Parathyroid adenoma (tissue), 2 donors: ENCODE results near the gene DTX3.

Experiments
- H2AFZ ChIP-seq: fragments of 300-600 bp; sonication (generic); one replicate; pipeline ENCODE4 v1.7.0; 2017; ENCODE audit warnings: antibody characterized with exemption, mild to moderate bottlenecking
- H3K27ac ChIP-seq: fragments of 300-600 bp; sonication (generic); one replicate; pipeline ENCODE4 v1.7.0; 2017
- H3K27me3 ChIP-seq: fragments of 300-600 bp; sonication (generic); one replicate; pipeline ENCODE4 v1.7.0; 2017; ENCODE audit warnings: low read length; ENCODE audit not compliant: control insufficient read depth, insufficient read depth
- H3K36me3 ChIP-seq: fragments of 300-600 bp; sonication (generic); one replicate; pipeline ENCODE4 v1.7.0; 2017; ENCODE audit warnings: low read length; ENCODE audit not compliant: control insufficient read depth, insufficient read depth
- H3K4me1 ChIP-seq: fragments of 300-600 bp; sonication (generic); one replicate; pipeline ENCODE4 v1.7.0; 2017; ENCODE audit warnings: control low read depth
- H3K4me2 ChIP-seq: fragments of 300-600 bp; sonication (generic); one replicate; pipeline ENCODE4 v1.7.0; 2017; ENCODE audit warnings: low read length
- H3K4me3 ChIP-seq: fragments of 300-600 bp; sonication (generic); one replicate; pipeline ENCODE4 v1.7.0; 2017; ENCODE audit warnings: low read depth, low read length
- H3K79me2 ChIP-seq: fragments of 300-600 bp; sonication (generic); one replicate; pipeline ENCODE4 v1.7.0; 2017; ENCODE audit warnings: control low read depth
- H3K9ac ChIP-seq: fragments of 300-600 bp; sonication (generic); one replicate; pipeline ENCODE4 v1.7.0; 2017; ENCODE audit warnings: mild to moderate bottlenecking
- H3K9me3 ChIP-seq: fragments of 300-600 bp; sonication (generic); one replicate; pipeline ENCODE4 v1.7.0; 2017; ENCODE audit warnings: low read length; ENCODE audit not compliant: control insufficient read depth
- TF ChIP-seq, protein P1 (sequence below): fragments of 300-600 bp; sonication (generic); IDR thresholded peaks from one replicate; pipeline ENCODE4 v1.7.0; 2017; ENCODE audit warnings: antibody characterized with exemption, mild to moderate bottlenecking
- donor health status: primary hyperparathyroidism.

Gene DTX3

DNA sequence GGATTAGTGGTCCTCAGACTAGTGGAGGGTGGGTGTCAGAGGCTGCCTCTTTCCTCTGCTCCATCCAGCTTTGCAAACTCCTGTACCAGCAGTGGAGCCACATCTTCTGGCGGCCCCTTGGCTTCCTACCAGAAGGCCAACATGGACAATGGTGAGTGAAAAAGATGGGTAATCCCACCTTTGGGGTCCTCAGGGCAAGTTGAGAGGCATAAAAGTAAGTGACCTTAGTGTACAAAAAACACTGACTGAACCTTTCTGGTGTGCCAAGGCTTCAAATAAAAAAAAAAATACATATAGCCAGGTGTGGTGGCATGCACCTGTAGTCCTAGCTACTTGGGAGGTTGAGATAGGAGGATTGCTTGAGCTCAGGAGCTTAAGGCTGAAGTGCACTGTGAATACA, 22.8 kb upstream of the DTX3 start:
- TF ChIP-seq, protein P1, sequence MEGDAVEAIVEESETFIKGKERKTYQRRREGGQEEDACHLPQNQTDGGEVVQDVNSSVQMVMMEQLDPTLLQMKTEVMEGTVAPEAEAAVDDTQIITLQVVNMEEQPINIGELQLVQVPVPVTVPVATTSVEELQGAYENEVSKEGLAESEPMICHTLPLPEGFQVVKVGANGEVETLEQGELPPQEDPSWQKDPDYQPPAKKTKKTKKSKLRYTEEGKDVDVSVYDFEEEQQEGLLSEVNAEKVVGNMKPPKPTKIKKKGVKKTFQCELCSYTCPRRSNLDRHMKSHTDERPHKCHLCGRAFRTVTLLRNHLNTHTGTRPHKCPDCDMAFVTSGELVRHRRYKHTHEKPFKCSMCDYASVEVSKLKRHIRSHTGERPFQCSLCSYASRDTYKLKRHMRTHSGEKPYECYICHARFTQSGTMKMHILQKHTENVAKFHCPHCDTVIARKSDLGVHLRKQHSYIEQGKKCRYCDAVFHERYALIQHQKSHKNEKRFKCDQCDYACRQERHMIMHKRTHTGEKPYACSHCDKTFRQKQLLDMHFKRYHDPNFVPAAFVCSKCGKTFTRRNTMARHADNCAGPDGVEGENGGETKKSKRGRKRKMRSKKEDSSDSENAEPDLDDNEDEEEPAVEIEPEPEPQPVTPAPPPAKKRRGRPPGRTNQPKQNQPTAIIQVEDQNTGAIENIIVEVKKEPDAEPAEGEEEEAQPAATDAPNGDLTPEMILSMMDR, result no peak
- Histone ChIP-seq H3K36me3 (no peaks in the 10 kb centered on the region), H3K27ac (no peak overlapping the region), H3K9ac (no peak overlapping the region), H3K79me2 (no peaks in the 10 kb centered on the region), H3K27me3 (no peaks in the 10 kb centered on the region), H2AFZ (no peak overlapping the region), H3K4me2 (no peak overlapping the region), H3K4me1 (no peaks in the 10 kb centered on the region), H3K4me3 (no peak overlapping the region), H3K9me3 (no peaks in the 10 kb centered on the region)

DNA sequence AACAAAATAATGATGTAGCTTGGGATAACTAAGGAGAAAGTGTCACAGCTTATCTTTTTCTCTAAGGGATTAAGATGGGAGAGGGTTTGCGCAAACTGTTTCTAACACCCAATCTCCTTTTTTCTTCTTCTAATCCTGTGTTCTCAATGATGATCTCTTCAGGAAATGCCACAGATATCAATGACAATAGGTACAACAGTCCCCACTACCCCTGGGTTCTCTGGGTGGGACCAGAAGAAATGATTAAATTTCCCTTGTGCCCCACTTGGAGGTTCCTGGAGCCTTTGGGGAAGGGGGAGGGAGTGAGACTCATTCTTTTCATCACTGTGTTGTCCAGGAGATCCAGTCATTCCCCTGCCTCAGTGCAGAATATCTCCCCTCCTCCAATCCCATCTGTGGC, 22.2 kb upstream of the DTX3 start:
- Histone ChIP-seq H3K27ac (no peak overlapping the region), H2AFZ (no peak overlapping the region), H3K4me1 (no peaks in the 10 kb centered on the region), H3K79me2 (no peaks in the 10 kb centered on the region), H3K9ac (no peak overlapping the region), H3K4me3 (no peak overlapping the region), H3K36me3 (no peaks in the 10 kb centered on the region), H3K9me3 (no peaks in the 10 kb centered on the region), H3K4me2 (no peak overlapping the region), H3K27me3 (no peaks in the 10 kb centered on the region)
- TF ChIP-seq, protein P1, result no peak

DNA sequence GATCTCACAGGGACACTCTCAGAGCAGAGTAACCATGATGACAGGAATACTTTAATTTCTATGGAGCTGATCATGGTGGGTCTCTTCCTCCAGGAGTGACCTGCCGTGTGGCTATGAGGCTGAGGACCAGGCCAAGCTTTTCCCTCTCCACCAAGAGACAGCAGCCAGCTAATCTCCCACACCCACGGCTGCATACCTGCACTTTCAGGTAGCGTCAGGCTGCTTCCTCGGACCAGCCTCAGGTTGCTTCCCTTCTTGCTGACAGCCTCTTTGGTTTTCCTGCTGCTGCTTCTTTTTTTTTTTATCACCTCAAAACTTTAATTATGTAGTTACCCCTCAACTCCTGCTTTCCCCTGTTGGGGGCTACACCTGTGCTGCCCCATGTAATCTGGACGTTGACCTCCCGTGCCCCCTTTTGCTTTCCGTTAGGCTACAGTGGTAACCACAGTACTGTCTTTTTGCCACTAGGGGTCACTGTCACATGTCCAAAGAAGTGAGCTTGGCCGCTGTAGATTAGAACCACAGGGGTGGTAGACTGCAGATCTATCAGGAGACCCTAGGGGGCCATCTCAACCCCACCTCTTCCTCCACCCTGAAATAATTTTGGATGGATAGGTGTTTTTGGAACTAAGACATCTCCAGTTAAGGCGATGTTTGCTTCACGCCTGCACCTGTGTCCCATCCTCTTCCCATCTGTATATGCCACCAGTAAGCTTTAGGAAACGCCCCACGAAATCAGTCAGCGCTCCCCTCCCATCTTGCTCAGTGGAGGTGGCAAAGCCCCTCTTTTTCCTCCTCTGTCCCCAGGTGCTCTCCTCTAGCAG, 21.4 kb upstream of the DTX3 start:
- Histone ChIP-seq H3K27ac (no peak overlapping the region), H3K36me3 (no peaks in the 10 kb centered on the region), H3K9ac (no peak overlapping the region), H3K4me3 (no peak overlapping the region), H3K4me2 (no peak overlapping the region), H3K27me3 (no peaks in the 10 kb centered on the region), H3K4me1 (no peaks in the 10 kb centered on the region), H3K9me3 (no peaks in the 10 kb centered on the region), H3K79me2 (no peaks in the 10 kb centered on the region), H2AFZ (no peak overlapping the region)
- TF ChIP-seq, protein P1, result peak; percentile 95

DNA sequence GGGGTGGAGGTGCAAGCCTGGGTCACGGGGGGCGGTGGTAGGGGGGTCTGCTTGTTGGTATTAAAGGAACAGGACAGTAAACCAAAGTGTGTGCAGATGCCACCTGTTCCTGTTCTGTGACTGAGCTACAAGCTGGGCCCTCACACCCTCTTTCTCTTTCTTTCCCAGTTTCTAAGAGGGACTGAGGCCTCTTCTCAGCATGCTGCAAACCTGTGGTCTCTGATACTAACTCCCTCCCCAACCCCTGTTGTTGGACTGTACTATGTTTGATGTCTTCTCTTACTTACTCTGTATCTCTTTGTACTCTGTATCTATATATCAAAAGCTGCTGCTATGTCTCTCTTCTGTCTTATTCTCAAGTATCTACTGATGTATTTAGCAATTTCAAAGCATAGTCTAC, 20.6 kb upstream of the DTX3 start:
- Histone ChIP-seq H3K4me3 (no peak overlapping the region), H3K79me2 (no peaks in the 10 kb centered on the region)
- TF ChIP-seq, protein P1, result no peak

DNA sequence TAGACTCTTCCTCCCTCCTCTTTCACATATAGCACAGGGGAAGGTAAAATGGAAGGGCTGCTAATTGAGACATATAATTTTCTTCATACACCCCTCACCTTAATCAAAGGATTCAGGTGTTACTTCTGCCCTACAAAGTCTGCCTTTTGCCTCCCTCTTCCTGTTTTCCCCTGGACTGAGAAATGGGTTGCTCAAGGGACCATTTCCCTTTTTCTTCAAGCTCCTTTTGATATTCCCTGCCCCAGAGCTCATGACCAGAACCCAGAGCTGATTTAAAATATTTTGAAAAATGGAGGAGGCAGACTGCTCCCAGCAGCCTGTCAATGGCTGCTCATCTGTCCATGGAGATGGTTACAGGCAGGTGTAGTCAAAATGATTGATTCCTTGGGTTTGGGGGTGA, 19.9 kb upstream of the DTX3 start:
- H3K9ac ChIP-seq, result no peak overlapping the region

More for the DNA sequence above, 20.6 kb upstream of the DTX3 start:
- no peak overlapping the region for H2AFZ ChIP-seq
- no peaks in the 10 kb centered on the region for H3K27me3 ChIP-seq
- no peak overlapping the region for H3K4me2 ChIP-seq
- no peaks in the 10 kb centered on the region for H3K36me3 ChIP-seq
- H3K9ac ChIP-seq, result no peak overlapping the region
- H3K27ac ChIP-seq, result no peak overlapping the region
- H3K4me1 ChIP-seq, result no peaks in the 10 kb centered on the region
- H3K9me3 ChIP-seq, result no peaks in the 10 kb centered on the region

More for the DNA sequence above, 19.9 kb upstream of the DTX3 start:
- TF ChIP-seq, protein P1, result no peak
- Histone ChIP-seq H3K4me1 (no peaks in the 10 kb centered on the region), H3K36me3 (no peaks in the 10 kb centered on the region), H2AFZ (no peak overlapping the region), H3K27ac (no peak overlapping the region), H3K4me3 (no peak overlapping the region), H3K27me3 (no peaks in the 10 kb centered on the region), H3K9me3 (no peaks in the 10 kb centered on the region), H3K4me2 (no peak overlapping the region), H3K79me2 (no peaks in the 10 kb centered on the region)
